Neural progenitor cell (in vitro differentiated cells): ENCODE measurements around the gene TLK1.

Experiments
- EZH2 ChIP-seq: fragments of 200-600 bp; sonication (generic); IDR thresholded peaks from 2 replicates; pipeline ENCODE4 v1.6.1; 2017; ENCODE audit warnings: antibody characterized with exemption, mild to moderate bottlenecking, moderate library complexity
- TF ChIP-seq, protein P1 (sequence below): fragments of 200-600 bp; sonication (generic); IDR thresholded peaks from 2 replicates; pipeline ENCODE4 v1.5.1; 2017; ENCODE audit warnings: antibody characterized with exemption, mild to moderate bottlenecking

GRCh38 chr2:171205551-171205950, 44.9 kb upstream of the TLK1 start:
- TF ChIP-seq, protein P1, sequence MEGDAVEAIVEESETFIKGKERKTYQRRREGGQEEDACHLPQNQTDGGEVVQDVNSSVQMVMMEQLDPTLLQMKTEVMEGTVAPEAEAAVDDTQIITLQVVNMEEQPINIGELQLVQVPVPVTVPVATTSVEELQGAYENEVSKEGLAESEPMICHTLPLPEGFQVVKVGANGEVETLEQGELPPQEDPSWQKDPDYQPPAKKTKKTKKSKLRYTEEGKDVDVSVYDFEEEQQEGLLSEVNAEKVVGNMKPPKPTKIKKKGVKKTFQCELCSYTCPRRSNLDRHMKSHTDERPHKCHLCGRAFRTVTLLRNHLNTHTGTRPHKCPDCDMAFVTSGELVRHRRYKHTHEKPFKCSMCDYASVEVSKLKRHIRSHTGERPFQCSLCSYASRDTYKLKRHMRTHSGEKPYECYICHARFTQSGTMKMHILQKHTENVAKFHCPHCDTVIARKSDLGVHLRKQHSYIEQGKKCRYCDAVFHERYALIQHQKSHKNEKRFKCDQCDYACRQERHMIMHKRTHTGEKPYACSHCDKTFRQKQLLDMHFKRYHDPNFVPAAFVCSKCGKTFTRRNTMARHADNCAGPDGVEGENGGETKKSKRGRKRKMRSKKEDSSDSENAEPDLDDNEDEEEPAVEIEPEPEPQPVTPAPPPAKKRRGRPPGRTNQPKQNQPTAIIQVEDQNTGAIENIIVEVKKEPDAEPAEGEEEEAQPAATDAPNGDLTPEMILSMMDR, result no peak
- TF ChIP-seq EZH2, result no peak
